ENCODE measurements around the gene DAND5.

Gene DAND5

GRCh38 chr19:12997179-12997966, 28.0 kb downstream of the DAND5 start:
- H3K9ac ChIP-seq (ENCODE audit: insufficient read length, low read depth): no peak overlapping the region
- peaks cover 81% of the 10 kb centered on the region for H3K27me3 ChIP-seq (ENCODE audit: insufficient read depth, insufficient read length)
- DNase-seq (ENCODE audit: low read depth, low spot score): no peak
- no peaks in the 10 kb centered on the region for H3K36me3 ChIP-seq (ENCODE audit: insufficient read depth, insufficient read length, low read length)
- no peaks in the 10 kb centered on the region for H3K9me3 ChIP-seq (ENCODE audit: insufficient read depth, low read length)
- TF ChIP-seq SUZ12 (IDR thresholded peaks at IDR 0.05; ENCODE audit: extremely low read depth, insufficient read depth, insufficient read length): no peak
- no peak for TF ChIP-seq YY1 (IDR thresholded peaks at IDR 0.05; ENCODE audit: insufficient read depth, insufficient read length)
- TF ChIP-seq ZNF274 (IDR thresholded peaks at IDR 0.05; ENCODE audit: low read depth, low read length): no peak
- H3K4me3 ChIP-seq (ENCODE audit: insufficient read length, low read depth): no peak overlapping the region
- peaks cover 11% of the 10 kb centered on the region for H3K4me1 ChIP-seq (ENCODE audit: insufficient read depth, insufficient read length)

- Histone ChIP-seq H3K9ac (ENCODE audit: insufficient read length, low read depth) (no peak overlapping the region), H3K9me3 (ENCODE audit: insufficient read depth, low read length) (no peaks in the 10 kb centered on the region), H3K36me3 (ENCODE audit: insufficient read depth, insufficient read length, low read length) (no peaks in the 10 kb centered on the region), H3K4me1 (ENCODE audit: insufficient read depth, insufficient read length) (peaks cover 11% of the 10 kb centered on the region), H3K27me3 (ENCODE audit: insufficient read depth, insufficient read length) (peaks cover 81% of the 10 kb centered on the region), H3K4me3 (ENCODE audit: insufficient read length, low read depth) (no peak overlapping the region)
- no peak for DNase-seq (ENCODE audit: low read depth, low spot score)
- no peak for TF ChIP-seq YY1 (IDR thresholded peaks at IDR 0.05; ENCODE audit: insufficient read depth, insufficient read length)
- no peak for TF ChIP-seq ZNF274 (IDR thresholded peaks at IDR 0.05; ENCODE audit: low read depth, low read length)
- TF ChIP-seq SUZ12 (IDR thresholded peaks at IDR 0.05; ENCODE audit: extremely low read depth, insufficient read depth, insufficient read length): no peak
These were observed 28.9 kb downstream of the DAND5 start for GRCh38 chr19:12997967-12998940.

- H3K27me3 ChIP-seq (ENCODE audit: insufficient read depth, insufficient read length): peaks cover 81% of the 10 kb centered on the region
- H3K36me3 ChIP-seq (ENCODE audit: insufficient read depth, insufficient read length, low read length): no peaks in the 10 kb centered on the region
- peaks cover 7% of the 10 kb centered on the region for H3K4me1 ChIP-seq (ENCODE audit: insufficient read depth, insufficient read length)
- H3K9me3 ChIP-seq (ENCODE audit: insufficient read depth, low read length): no peaks in the 10 kb centered on the region
- no peak overlapping the region for H3K4me3 ChIP-seq (ENCODE audit: insufficient read length, low read depth)
- TF ChIP-seq SUZ12 (IDR thresholded peaks at IDR 0.05; ENCODE audit: extremely low read depth, insufficient read depth, insufficient read length) (no peak), YY1 (IDR thresholded peaks at IDR 0.05; ENCODE audit: insufficient read depth, insufficient read length) (no peak), ZNF274 (IDR thresholded peaks at IDR 0.05; ENCODE audit: low read depth, low read length) (no peak)
- no peak for DNase-seq (ENCODE audit: low read depth, low spot score)
- no peak overlapping the region for H3K9ac ChIP-seq (ENCODE audit: insufficient read length, low read depth)
These were observed 31.8 kb downstream of the DAND5 start for GRCh38 chr19:13001166-13001501.

- no peak for TF ChIP-seq YY1 (IDR thresholded peaks at IDR 0.05; ENCODE audit: insufficient read depth, insufficient read length)
- TF ChIP-seq SUZ12 (IDR thresholded peaks at IDR 0.05; ENCODE audit: extremely low read depth, insufficient read depth, insufficient read length): no peak
- TF ChIP-seq ZNF274 (IDR thresholded peaks at IDR 0.05; ENCODE audit: low read depth, low read length): no peak
- no peak overlapping the region for H3K4me3 ChIP-seq (ENCODE audit: insufficient read length, low read depth)
- H3K9me3 ChIP-seq (ENCODE audit: insufficient read depth, low read length): no peaks in the 10 kb centered on the region
- no peak overlapping the region for H3K9ac ChIP-seq (ENCODE audit: insufficient read length, low read depth)
- no peaks in the 10 kb centered on the region for H3K36me3 ChIP-seq (ENCODE audit: insufficient read depth, insufficient read length, low read length)
- H3K27me3 ChIP-seq (ENCODE audit: insufficient read depth, insufficient read length): peaks cover 81% of the 10 kb centered on the region
- H3K4me1 ChIP-seq (ENCODE audit: insufficient read depth, insufficient read length): peaks cover 7% of the 10 kb centered on the region
- DNase-seq (ENCODE audit: low read depth, low spot score): no peak
These were observed 32.3 kb downstream of the DAND5 start for GRCh38 chr19:13001502-13002165.

- DNase-seq (ENCODE audit: low read depth, low spot score): no peak
- H3K4me3 ChIP-seq (ENCODE audit: insufficient read length, low read depth): no peak overlapping the region
- no peak for TF ChIP-seq ZNF274 (IDR thresholded peaks at IDR 0.05; ENCODE audit: low read depth, low read length)
- TF ChIP-seq YY1 (IDR thresholded peaks at IDR 0.05; ENCODE audit: insufficient read depth, insufficient read length): no peak
- no peak for TF ChIP-seq SUZ12 (IDR thresholded peaks at IDR 0.05; ENCODE audit: extremely low read depth, insufficient read depth, insufficient read length)
- H3K36me3 ChIP-seq (ENCODE audit: insufficient read depth, insufficient read length, low read length): no peaks in the 10 kb centered on the region
- H3K27me3 ChIP-seq (ENCODE audit: insufficient read depth, insufficient read length): peaks cover 81% of the 10 kb centered on the region
- no peak overlapping the region for H3K9ac ChIP-seq (ENCODE audit: insufficient read length, low read depth)
- no peaks in the 10 kb centered on the region for H3K9me3 ChIP-seq (ENCODE audit: insufficient read depth, low read length)
- peaks cover 2% of the 10 kb centered on the region for H3K4me1 ChIP-seq (ENCODE audit: insufficient read depth, insufficient read length)
These were observed 33.0 kb downstream of the DAND5 start for GRCh38 chr19:13002166-13002898.

GRCh38 chr19:13003081-13003480, 33.7 kb downstream of the DAND5 start:
- peaks cover 2% of the 10 kb centered on the region for H3K4me1 ChIP-seq (ENCODE audit: insufficient read depth, insufficient read length)
- H3K9ac ChIP-seq (ENCODE audit: insufficient read length, low read depth): no peak overlapping the region
- TF ChIP-seq SUZ12 (IDR thresholded peaks at IDR 0.05; ENCODE audit: extremely low read depth, insufficient read depth, insufficient read length): no peak
- no peak for TF ChIP-seq ZNF274 (IDR thresholded peaks at IDR 0.05; ENCODE audit: low read depth, low read length)
- no peak for TF ChIP-seq YY1 (IDR thresholded peaks at IDR 0.05; ENCODE audit: insufficient read depth, insufficient read length)
- no peak for DNase-seq (ENCODE audit: low read depth, low spot score)
- H3K36me3 ChIP-seq (ENCODE audit: insufficient read depth, insufficient read length, low read length): no peaks in the 10 kb centered on the region
- H3K9me3 ChIP-seq (ENCODE audit: insufficient read depth, low read length): no peaks in the 10 kb centered on the region
- no peak overlapping the region for H3K4me3 ChIP-seq (ENCODE audit: insufficient read length, low read depth)
- H3K27me3 ChIP-seq (ENCODE audit: insufficient read depth, insufficient read length): peaks cover 81% of the 10 kb centered on the region

Data from NT2/D1 (cell line).